Calu3 (cell line): ENCODE data around the gene MCC. TPM values are rescaled to one million over a fixed set of nuclear protein-coding genes. Genes with fewer than 3 reads are reported as not detected.

Source experiments
- BruUV-seq: library from RNA; stranded (reverse); fragments of 400-500 nt; replicated peaks from 2 replicates; lab custom pipeline; 2021; lab: Mats Ljungman, UMichigan
- CTCF ChIA-PET: fragments of 300-600 bp; sonication (Branson Sonifier 250); formaldehyde crosslinking; loops from one replicate; lab custom pipeline; 2022; ENCODE audit warnings: antibody characterized with exemption; lab: Charles Lee
- DNase-seq: peaks from one replicate; pipeline ENCODE4 v3.0.0; 2022
- H3K27ac Mint-ChIP-seq: one replicate; pipeline ENCODE4 v1.8.0; 2022; ENCODE audit warnings: mixed read lengths; ENCODE audit not compliant: unreplicated experiment
- H3K27me3 Mint-ChIP-seq: one replicate; pipeline ENCODE4 v1.8.0; 2022; ENCODE audit warnings: mixed read lengths; ENCODE audit not compliant: unreplicated experiment
- H3K36me3 Mint-ChIP-seq: one replicate; pipeline ENCODE4 v1.8.0; 2022; ENCODE audit warnings: mild to moderate bottlenecking, moderate library complexity, mixed read lengths; ENCODE audit not compliant: insufficient read depth, unreplicated experiment
- H3K4me1 Mint-ChIP-seq: one replicate; pipeline ENCODE4 v1.8.0; 2022; ENCODE audit warnings: mild to moderate bottlenecking, low read depth, mixed read lengths; ENCODE audit not compliant: unreplicated experiment
- H3K4me3 Mint-ChIP-seq: one replicate; pipeline ENCODE4 v1.8.0; 2022; ENCODE audit warnings: mild to moderate bottlenecking, low read depth, moderate library complexity, mixed read lengths; ENCODE audit not compliant: unreplicated experiment
- H3K9me3 Mint-ChIP-seq: one replicate; pipeline ENCODE4 v1.8.0; 2022; ENCODE audit warnings: low read depth, mixed read lengths; ENCODE audit not compliant: unreplicated experiment
- intact Hi-C: fragments of 100-400 bp; cut with micrococcal nuclease; formaldehyde crosslinking; loops from one replicate; pipeline ENCODE4 v1.10.0; 2022; ENCODE audit not compliant: unreplicated experiment
- total RNA-seq: library from RNA; stranded (reverse); gene quantifications from 2 replicates; pipeline ENCODE4 v1.2.3, GENCODE V29; 2022
- TF ChIP-seq, protein P1 (sequence below): fragments of 200-600 bp; IDR thresholded peaks from one replicate; pipeline ENCODE4 v1.8.0; 2022; ENCODE audit warnings: antibody characterized with exemption; ENCODE audit not compliant: unreplicated experiment

Gene MCC
- total RNA-seq, 1 experiment from 2014 or later = 2.8 TPM

- no TSS peak for BruUV-seq
- no peaks in the 10 kb centered on the region for H3K9me3 Mint-ChIP-seq
- no peaks in the 10 kb centered on the region for H3K36me3 Mint-ChIP-seq
- H3K27ac Mint-ChIP-seq = no peak overlapping the region
- TF ChIP-seq, protein P1, sequence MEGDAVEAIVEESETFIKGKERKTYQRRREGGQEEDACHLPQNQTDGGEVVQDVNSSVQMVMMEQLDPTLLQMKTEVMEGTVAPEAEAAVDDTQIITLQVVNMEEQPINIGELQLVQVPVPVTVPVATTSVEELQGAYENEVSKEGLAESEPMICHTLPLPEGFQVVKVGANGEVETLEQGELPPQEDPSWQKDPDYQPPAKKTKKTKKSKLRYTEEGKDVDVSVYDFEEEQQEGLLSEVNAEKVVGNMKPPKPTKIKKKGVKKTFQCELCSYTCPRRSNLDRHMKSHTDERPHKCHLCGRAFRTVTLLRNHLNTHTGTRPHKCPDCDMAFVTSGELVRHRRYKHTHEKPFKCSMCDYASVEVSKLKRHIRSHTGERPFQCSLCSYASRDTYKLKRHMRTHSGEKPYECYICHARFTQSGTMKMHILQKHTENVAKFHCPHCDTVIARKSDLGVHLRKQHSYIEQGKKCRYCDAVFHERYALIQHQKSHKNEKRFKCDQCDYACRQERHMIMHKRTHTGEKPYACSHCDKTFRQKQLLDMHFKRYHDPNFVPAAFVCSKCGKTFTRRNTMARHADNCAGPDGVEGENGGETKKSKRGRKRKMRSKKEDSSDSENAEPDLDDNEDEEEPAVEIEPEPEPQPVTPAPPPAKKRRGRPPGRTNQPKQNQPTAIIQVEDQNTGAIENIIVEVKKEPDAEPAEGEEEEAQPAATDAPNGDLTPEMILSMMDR = no peak
- H3K4me1 Mint-ChIP-seq = no peaks in the 10 kb centered on the region
- H3K4me3 Mint-ChIP-seq = no peak overlapping the region
- CTCF ChIA-PET = no interaction called here
- intact Hi-C loops = no loop called here
- peaks cover 7% of the 10 kb centered on the region for H3K27me3 Mint-ChIP-seq
- no peak for DNase-seq
These were observed 207.7 kb downstream of the MCC start for GRCh38 chr5:113280541-113280940.

DNA sequence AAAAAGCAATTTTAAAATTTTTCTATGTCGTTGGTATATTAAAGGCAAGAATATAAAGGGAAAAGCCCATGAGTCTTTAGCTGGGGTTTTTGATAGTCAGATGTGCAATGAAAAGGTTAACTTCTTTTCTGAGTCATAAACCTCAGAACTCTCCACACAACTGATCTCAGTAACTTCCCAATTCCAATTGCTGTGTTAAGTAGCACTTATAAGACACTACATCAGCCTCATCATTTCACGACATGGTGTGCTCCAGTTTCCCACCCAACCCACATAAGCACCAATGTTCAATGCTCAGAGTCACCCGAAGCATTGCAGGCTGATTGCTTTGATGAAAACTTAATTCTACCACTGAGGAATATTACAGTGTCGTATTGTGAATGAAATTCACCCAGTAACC is 209.3 kb downstream of the MCC start:
- no TSS peak for BruUV-seq
- no peak overlapping the region for H3K27ac Mint-ChIP-seq

GRCh38 chr5:113276493-113276892 is 211.8 kb downstream of the MCC start:
- Mint-ChIP-seq H3K27ac (no peak overlapping the region), H3K9me3 (no peaks in the 10 kb centered on the region), H3K4me3 (no peak overlapping the region), H3K27me3 (no peaks in the 10 kb centered on the region), H3K36me3 (no peaks in the 10 kb centered on the region), H3K4me1 (no peaks in the 10 kb centered on the region)
- TF ChIP-seq, protein P1 = no peak
- BruUV-seq = no TSS peak
- DNase-seq = no peak
- intact Hi-C loops = no loop called here
- CTCF ChIA-PET = interaction anchor here (0.7 kb wide), 1 partner anchor 39 kb away, joined by 3 read pairs; no protein-coding TSS in a partner anchor

More for the DNA sequence above, 209.3 kb downstream of the MCC start:
- CTCF ChIA-PET = no interaction called here
- TF ChIP-seq, protein P1 = no peak
- H3K36me3 Mint-ChIP-seq = no peaks in the 10 kb centered on the region
- H3K9me3 Mint-ChIP-seq = no peaks in the 10 kb centered on the region
- intact Hi-C loops = no loop called here
- H3K4me1 Mint-ChIP-seq = no peaks in the 10 kb centered on the region
- no peak for DNase-seq
- no peaks in the 10 kb centered on the region for H3K27me3 Mint-ChIP-seq
- no peak overlapping the region for H3K4me3 Mint-ChIP-seq

DNA sequence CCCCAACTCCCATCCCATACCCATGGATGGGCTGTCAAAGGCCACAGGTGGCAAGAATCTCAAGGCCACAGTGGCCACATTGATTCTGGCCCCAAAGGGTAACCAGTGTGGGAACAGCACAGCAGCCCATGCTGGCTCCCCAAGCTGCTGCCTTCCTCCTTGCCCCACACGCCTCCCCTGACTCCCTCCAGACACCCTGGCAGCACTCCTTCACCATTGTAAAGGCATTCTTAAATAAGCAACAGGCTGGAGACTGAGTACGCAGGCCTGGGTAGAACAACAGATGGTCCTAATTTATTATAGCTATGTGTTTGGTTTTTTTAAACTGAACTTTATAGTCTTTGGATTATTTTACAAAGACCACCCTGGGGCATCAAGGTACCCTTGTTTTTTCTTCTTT is 212.3 kb downstream of the MCC start:
- Mint-ChIP-seq H3K4me3 (no peak overlapping the region), H3K9me3 (no peaks in the 10 kb centered on the region), H3K36me3 (no peaks in the 10 kb centered on the region), H3K27ac (no peak overlapping the region), H3K4me1 (no peaks in the 10 kb centered on the region), H3K27me3 (no peaks in the 10 kb centered on the region)
- DNase-seq = no peak
- intact Hi-C loops = no loop called here
- BruUV-seq = no TSS peak
- CTCF ChIA-PET = interaction anchor here (0.7 kb wide), 1 partner anchor 25 kb away, joined by 5 read pairs; no protein-coding TSS in a partner anchor
- TF ChIP-seq, protein P1 = no peak
